GM23338 (cell line): ENCODE measurements around the gene SNX22. TPM values are rescaled to one million over a fixed set of nuclear protein-coding genes. Genes with fewer than 3 reads are reported as not detected.

Experiments
- ATAC-seq: fragments of 200-7000 bp; cut with Tn5 transposase; 3 replicates; pipeline ENCODE4 v1.9.1; 2020
- DNase-seq: peaks from one replicate; pipeline ENCODE4 v3.0.0-alpha.2; 2015; ENCODE audit warnings: low spot score
- H2AFZ ChIP-seq: fragments of 200-600 bp; sonication (generic); 2 replicates; pipeline ENCODE4 v1.8.0; 2016; ENCODE audit warnings: antibody characterized with exemption, mild to moderate bottlenecking, moderate library complexity
- H3F3A ChIP-seq: fragments of 200-600 bp; sonication (generic); replicated peaks from 2 replicates; pipeline ENCODE4 v1.8.0; 2017; ENCODE audit warnings: antibody characterized with exemption, mixed run types, low read depth
- H3K27ac ChIP-seq: fragments of 200-600 bp; sonication (generic); 2 replicates; pipeline ENCODE4 v1.6.1; 2016; ENCODE audit warnings: low read depth
- H3K27me3 ChIP-seq: fragments of 200-600 bp; sonication (generic); 2 replicates; pipeline ENCODE4 v1.8.0; 2016; ENCODE audit warnings: mild to moderate bottlenecking, mixed run types, moderate library complexity; ENCODE audit not compliant: insufficient read depth
- H3K36me3 ChIP-seq: fragments of 200-600 bp; sonication (generic); 2 replicates; pipeline ENCODE4 v1.8.0; 2016; ENCODE audit warnings: mild to moderate bottlenecking; ENCODE audit not compliant: insufficient read depth
- H3K4me1 ChIP-seq: fragments of 200-600 bp; sonication (generic); 2 replicates; pipeline ENCODE4 v1.8.0; 2016; ENCODE audit warnings: mild to moderate bottlenecking, moderate library complexity; ENCODE audit not compliant: insufficient read depth
- H3K4me2 ChIP-seq: fragments of 200-600 bp; sonication (generic); 2 replicates; pipeline ENCODE4 v1.7.1; 2017; ENCODE audit warnings: mixed run types
- H3K4me3 ChIP-seq: fragments of 200-600 bp; sonication (generic); 2 replicates; pipeline ENCODE4 v1.6.1; 2016; ENCODE audit warnings: mixed run types
- H3K79me2 ChIP-seq: fragments of 200-600 bp; sonication (generic); replicated peaks from 2 replicates; pipeline ENCODE4 v1.8.0; 2017; ENCODE audit warnings: mild to moderate bottlenecking; ENCODE audit not compliant: insufficient read depth
- H3K9me2 ChIP-seq: fragments of 200-600 bp; sonication (generic); 2 replicates; pipeline ENCODE4 v1.8.0; 2017; ENCODE audit not compliant: insufficient read depth
- H4K20me1 ChIP-seq: fragments of 200-600 bp; sonication (generic); replicated peaks from 2 replicates; pipeline ENCODE4 v1.8.0; 2017; ENCODE audit warnings: mild to moderate bottlenecking; ENCODE audit not compliant: insufficient read depth
- H3K27ac Mint-ChIP-seq: 2 replicates; pipeline ENCODE4 v1.8.0; 2020; ENCODE audit warnings: inconsistent platforms, mild to moderate bottlenecking, moderate library complexity, mixed read lengths
- H3K27me3 Mint-ChIP-seq: 3 replicates; pipeline ENCODE4 v1.8.0; 2022; ENCODE audit warnings: low read depth, mild to moderate bottlenecking, moderate library complexity, mixed read lengths, inconsistent platforms; ENCODE audit not compliant: insufficient read depth, poor library complexity
- H3K36me3 Mint-ChIP-seq: 3 replicates; pipeline ENCODE4 v1.8.0; 2021; ENCODE audit warnings: low read depth, mild to moderate bottlenecking, inconsistent platforms, moderate library complexity, mixed read lengths
- H3K4me1 Mint-ChIP-seq: 3 replicates; pipeline ENCODE4 v1.8.0; 2020; ENCODE audit warnings: mild to moderate bottlenecking, inconsistent platforms, mixed read lengths
- H3K4me3 Mint-ChIP-seq: 3 replicates; pipeline ENCODE4 v1.8.0; 2021; ENCODE audit warnings: moderate library complexity, mild to moderate bottlenecking, inconsistent platforms, mixed read lengths
- H3K9me3 Mint-ChIP-seq: 3 replicates; pipeline ENCODE4 v1.8.0; 2020; ENCODE audit warnings: moderate library complexity, mild to moderate bottlenecking, inconsistent platforms, mixed read lengths
- NANOG ChIP-seq: IDR thresholded peaks from 2 replicates; pipeline ENCODE4 v1.6.1; 2016; ENCODE audit warnings: antibody characterized with exemption, borderline replicate concordance
- POLR2AphosphoS5 ChIP-seq: IDR thresholded peaks from 2 replicates; pipeline ENCODE4 v1.6.1; 2016; ENCODE audit warnings: antibody characterized with exemption, low read depth
- REST ChIP-seq: IDR thresholded peaks from one replicate; pipeline ENCODE4 v1.6.1; 2018; ENCODE audit warnings: antibody characterized with exemption; ENCODE audit not compliant: unreplicated experiment
- STAT1 ChIP-seq: IDR thresholded peaks from one replicate; pipeline ENCODE4 v1.6.1; 2016; ENCODE audit warnings: antibody characterized with exemption; ENCODE audit not compliant: unreplicated experiment
- polyA plus RNA-seq: library from polyadenylated mRNA; unstranded; fragments of >200 nt; fragmentation: Nextera tagmentation; extraction: Ambion mirVana; gene quantifications from 2 replicates; pipeline ENCODE4 v1.2.1, GENCODE V29; 2016
- total RNA-seq: library from RNA; depleted of rRNA; stranded (reverse); fragments of >200 nt; shearing (Covaris generic); gene quantifications from 2 replicates; pipeline ENCODE4 v1.2.3, GENCODE V29; 2014
- TF ChIP-seq, protein P1 (sequence below): fragments of 250-450 bp; sonication (Bioruptor Pico); IDR thresholded peaks from 2 replicates; pipeline ENCODE4 v1.5.0; 2020; ENCODE audit warnings: mild to moderate bottlenecking, moderate library complexity
- TF ChIP-seq, protein P2 (sequence below): IDR thresholded peaks from 2 replicates; pipeline ENCODE4 v1.6.1; 2016; ENCODE audit warnings: antibody characterized with exemption
- TF ChIP-seq, protein P3 (sequence below), 2 experiments: fragments of 200-600 bp in 1 of 2; sonication (generic) in 1 of 2; conservative IDR thresholded peaks; 2 replicates each; pipeline versions ENCODE4 v1.5.1 to v1.6.1; 2016 to 2017; ENCODE audit warnings: antibody characterized with exemption in 2 of 2, low read depth in 2 of 2, mild to moderate bottlenecking in 2 of 2, moderate library complexity in 1 of 2

The SNX22 gene
- total and polyA plus RNA-seq, 2 experiments from 2014 or later = 3.7 to 5.7 TPM

DNA sequence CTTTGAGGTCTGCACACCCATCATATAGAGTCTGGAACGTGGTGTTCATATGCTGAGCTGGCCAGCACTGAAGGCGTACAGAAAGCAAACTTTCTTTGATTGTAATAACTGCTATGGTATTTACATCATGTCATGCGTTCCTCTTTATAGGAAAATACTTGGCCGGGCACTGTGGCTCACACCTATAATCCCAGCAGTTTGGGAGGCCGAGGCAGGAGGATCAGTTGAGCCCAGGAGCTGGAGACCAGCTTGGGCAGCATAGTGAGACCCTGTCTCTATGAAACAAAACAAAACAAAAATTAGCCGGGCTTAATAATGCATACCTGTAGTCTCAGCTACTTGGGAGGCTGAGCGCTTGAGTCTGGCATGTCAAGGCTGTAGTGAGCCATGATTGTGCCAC, 3.4 kb upstream of the SNX22 start (continued):
- TF ChIP-seq, protein P1, sequence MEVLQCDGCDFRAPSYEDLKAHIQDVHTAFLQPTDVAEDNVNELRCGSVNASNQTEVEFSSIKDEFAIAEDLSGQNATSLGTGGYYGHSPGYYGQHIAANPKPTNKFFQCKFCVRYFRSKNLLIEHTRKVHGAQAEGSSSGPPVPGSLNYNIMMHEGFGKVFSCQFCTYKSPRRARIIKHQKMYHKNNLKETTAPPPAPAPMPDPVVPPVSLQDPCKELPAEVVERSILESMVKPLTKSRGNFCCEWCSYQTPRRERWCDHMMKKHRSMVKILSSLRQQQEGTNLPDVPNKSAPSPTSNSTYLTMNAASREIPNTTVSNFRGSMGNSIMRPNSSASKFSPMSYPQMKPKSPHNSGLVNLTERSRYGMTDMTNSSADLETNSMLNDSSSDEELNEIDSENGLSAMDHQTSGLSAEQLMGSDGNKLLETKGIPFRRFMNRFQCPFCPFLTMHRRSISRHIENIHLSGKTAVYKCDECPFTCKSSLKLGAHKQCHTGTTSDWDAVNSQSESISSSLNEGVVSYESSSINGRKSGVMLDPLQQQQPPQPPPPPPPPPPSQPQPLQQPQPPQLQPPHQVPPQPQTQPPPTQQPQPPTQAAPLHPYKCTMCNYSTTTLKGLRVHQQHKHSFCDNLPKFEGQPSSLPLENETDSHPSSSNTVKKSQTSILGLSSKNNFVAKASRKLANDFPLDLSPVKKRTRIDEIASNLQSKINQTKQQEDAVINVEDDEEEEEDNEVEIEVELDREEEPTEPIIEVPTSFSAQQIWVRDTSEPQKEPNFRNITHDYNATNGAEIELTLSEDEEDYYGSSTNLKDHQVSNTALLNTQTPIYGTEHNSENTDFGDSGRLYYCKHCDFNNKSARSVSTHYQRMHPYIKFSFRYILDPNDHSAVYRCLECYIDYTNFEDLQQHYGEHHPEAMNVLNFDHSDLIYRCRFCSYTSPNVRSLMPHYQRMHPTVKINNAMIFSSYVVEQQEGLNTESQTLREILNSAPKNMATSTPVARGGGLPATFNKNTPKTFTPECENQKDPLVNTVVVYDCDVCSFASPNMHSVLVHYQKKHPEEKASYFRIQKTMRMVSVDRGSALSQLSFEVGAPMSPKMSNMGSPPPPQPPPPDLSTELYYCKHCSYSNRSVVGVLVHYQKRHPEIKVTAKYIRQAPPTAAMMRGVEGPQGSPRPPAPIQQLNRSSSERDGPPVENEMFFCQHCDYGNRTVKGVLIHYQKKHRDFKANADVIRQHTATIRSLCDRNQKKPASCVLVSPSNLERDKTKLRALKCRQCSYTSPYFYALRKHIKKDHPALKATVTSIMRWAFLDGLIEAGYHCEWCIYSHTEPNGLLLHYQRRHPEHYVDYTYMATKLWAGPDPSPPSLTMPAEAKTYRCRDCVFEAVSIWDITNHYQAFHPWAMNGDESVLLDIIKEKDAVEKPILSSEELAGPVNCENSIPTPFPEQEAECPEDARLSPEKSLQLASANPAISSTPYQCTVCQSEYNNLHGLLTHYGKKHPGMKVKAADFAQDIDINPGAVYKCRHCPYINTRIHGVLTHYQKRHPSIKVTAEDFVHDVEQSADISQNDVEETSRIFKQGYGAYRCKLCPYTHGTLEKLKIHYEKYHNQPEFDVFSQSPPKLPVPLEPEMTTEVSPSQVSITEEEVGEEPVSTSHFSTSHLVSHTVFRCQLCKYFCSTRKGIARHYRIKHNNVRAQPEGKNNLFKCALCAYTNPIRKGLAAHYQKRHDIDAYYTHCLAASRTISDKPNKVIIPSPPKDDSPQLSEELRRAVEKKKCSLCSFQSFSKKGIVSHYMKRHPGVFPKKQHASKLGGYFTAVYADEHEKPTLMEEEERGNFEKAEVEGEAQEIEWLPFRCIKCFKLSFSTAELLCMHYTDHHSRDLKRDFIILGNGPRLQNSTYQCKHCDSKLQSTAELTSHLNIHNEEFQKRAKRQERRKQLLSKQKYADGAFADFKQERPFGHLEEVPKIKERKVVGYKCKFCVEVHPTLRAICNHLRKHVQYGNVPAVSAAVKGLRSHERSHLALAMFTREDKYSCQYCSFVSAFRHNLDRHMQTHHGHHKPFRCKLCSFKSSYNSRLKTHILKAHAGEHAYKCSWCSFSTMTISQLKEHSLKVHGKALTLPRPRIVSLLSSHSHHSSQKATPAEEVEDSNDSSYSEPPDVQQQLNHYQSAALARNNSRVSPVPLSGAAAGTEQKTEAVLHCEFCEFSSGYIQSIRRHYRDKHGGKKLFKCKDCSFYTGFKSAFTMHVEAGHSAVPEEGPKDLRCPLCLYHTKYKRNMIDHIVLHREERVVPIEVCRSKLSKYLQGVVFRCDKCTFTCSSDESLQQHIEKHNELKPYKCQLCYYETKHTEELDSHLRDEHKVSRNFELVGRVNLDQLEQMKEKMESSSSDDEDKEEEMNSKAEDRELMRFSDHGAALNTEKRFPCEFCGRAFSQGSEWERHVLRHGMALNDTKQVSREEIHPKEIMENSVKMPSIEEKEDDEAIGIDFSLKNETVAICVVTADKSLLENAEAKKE (CRISPR knock-in tag) = no peak
- TF ChIP-seq NANOG = no peak
- TF ChIP-seq POLR2AphosphoS5 = no peak
- TF ChIP-seq, protein P2, sequence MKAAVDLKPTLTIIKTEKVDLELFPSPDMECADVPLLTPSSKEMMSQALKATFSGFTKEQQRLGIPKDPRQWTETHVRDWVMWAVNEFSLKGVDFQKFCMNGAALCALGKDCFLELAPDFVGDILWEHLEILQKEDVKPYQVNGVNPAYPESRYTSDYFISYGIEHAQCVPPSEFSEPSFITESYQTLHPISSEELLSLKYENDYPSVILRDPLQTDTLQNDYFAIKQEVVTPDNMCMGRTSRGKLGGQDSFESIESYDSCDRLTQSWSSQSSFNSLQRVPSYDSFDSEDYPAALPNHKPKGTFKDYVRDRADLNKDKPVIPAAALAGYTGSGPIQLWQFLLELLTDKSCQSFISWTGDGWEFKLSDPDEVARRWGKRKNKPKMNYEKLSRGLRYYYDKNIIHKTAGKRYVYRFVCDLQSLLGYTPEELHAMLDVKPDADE = no peak

GRCh38 chr15:64148581-64148980, 3.0 kb upstream of the SNX22 start:
- H3K4me1 ChIP-seq = peaks cover 9% of the 10 kb centered on the region
- H3K79me2 ChIP-seq = no peaks in the 10 kb centered on the region
- Mint-ChIP-seq H3K27ac (no peak overlapping the region), H3K36me3 (no peaks in the 10 kb centered on the region; the same call in 2 of the 3 replicates), H3K4me3 (no peak overlapping the region), H3K4me1 (peaks cover 18% of the 10 kb centered on the region), H3K27me3 (peaks cover 18% of the 10 kb centered on the region), H3K9me3 (no peaks in the 10 kb centered on the region)
- H3K27me3 ChIP-seq = peaks cover 18% of the 10 kb centered on the region
- H3K4me3 ChIP-seq = no peak overlapping the region
- ATAC-seq (no peak), DNase-seq (no peak)
- no peak overlapping the region for H3K4me2 ChIP-seq
- no peaks in the 10 kb centered on the region for H3K9me2 ChIP-seq
- H4K20me1 ChIP-seq = no peaks in the 10 kb centered on the region
- no peaks in the 10 kb centered on the region; the same call in 1 of the 2 replicates for H3F3A ChIP-seq
- H3K27ac ChIP-seq = no peak overlapping the region
- no peak overlapping the region for H2AFZ ChIP-seq
- no peaks in the 10 kb centered on the region for H3K36me3 ChIP-seq
- TF ChIP-seq, protein P3, sequence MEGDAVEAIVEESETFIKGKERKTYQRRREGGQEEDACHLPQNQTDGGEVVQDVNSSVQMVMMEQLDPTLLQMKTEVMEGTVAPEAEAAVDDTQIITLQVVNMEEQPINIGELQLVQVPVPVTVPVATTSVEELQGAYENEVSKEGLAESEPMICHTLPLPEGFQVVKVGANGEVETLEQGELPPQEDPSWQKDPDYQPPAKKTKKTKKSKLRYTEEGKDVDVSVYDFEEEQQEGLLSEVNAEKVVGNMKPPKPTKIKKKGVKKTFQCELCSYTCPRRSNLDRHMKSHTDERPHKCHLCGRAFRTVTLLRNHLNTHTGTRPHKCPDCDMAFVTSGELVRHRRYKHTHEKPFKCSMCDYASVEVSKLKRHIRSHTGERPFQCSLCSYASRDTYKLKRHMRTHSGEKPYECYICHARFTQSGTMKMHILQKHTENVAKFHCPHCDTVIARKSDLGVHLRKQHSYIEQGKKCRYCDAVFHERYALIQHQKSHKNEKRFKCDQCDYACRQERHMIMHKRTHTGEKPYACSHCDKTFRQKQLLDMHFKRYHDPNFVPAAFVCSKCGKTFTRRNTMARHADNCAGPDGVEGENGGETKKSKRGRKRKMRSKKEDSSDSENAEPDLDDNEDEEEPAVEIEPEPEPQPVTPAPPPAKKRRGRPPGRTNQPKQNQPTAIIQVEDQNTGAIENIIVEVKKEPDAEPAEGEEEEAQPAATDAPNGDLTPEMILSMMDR (conservative IDR thresholded peaks at IDR 0.05; ENCODE audit: low read depth in 2 of 2) = no peak
- TF ChIP-seq STAT1 = no peak
- TF ChIP-seq REST = no peak
- TF ChIP-seq NANOG = no peak
